Measurements from ENCODE around the gene NAB1. TPM values are rescaled to one million over a fixed set of nuclear protein-coding genes. Genes with fewer than 3 reads are reported as not detected.

NAB1 gene
- total and polyA plus RNA-seq, 2 donors (not counting 3 experiments of a cell fraction or from before 2014, with no cell fraction given), result 7.5 to 36.1 TPM

DNA sequence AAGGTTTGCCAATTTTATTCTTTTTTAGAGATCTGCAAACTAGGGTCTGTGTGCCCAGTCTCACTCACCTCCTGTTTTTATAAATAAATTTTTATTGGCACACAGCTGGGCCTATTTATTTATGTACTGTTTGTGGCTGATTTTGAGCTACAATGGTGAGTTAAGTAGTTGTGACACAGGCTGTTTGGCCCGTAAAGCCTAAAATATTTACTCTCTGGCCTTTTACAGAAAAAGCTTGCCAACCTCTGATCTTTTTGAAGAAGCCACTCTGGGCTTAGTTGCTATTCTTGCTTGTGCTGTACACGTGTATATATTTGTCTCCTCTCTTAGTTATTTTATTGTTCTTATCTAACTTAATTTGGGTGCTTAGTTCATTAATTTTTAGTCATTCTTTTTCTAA lies 14.5 kb downstream of the NAB1 start:
- Histone ChIP-seq H3K9me1 (replicated peaks; ENCODE audit: control insufficient read depth, extremely low read depth, insufficient read depth, low read length) (no peaks in the 10 kb centered on the region), H3K4me1 (ENCODE audit: control insufficient read depth, extremely low read depth, insufficient read depth, low read length) (no peaks in the 10 kb centered on the region), H3K4me3 (replicated peaks in 1 of 3; ENCODE audit: insufficient read depth in 1 of 3, low read depth in 1 of 3, low read length in 3 of 3) (no peak overlapping the region), H3K79me2 (ENCODE audit: control insufficient read depth, insufficient read depth, low read length) (peaks cover 30% of the 10 kb centered on the region), H3K27me3 (ENCODE audit: control insufficient read depth in 2 of 2, insufficient read depth in 2 of 2, low read length in 2 of 2) (no peaks in the 10 kb centered on the region), H2AFZ (ENCODE audit: low read depth, low read length) (no peak overlapping the region), H3K4me2 (ENCODE audit: insufficient read depth, low read length) (no peak overlapping the region), H3K27ac (ENCODE audit: insufficient read depth, low read depth, low read length) (no peak overlapping the region), H3K9ac (replicated peaks; ENCODE audit: extremely low read depth, insufficient read depth, low read length) (no peak overlapping the region), H3K36me3 (ENCODE audit: control insufficient read depth in 2 of 2, extremely low read depth in 1 of 2, insufficient read depth in 2 of 2, low read length in 2 of 2) (peaks cover 3% of the 10 kb centered on the region in 2 experiments), H3K9me3 (replicated peaks; ENCODE audit: control insufficient read depth, insufficient read depth, low read length) (no peaks in the 10 kb centered on the region), H4K20me1 (replicated peaks; ENCODE audit: control insufficient read depth, extremely low read depth, insufficient read depth, low read length) (no peaks in the 10 kb centered on the region)
- no TSS peak for BruUV-seq (replicated peaks)
- CTCF ChIA-PET, result interaction anchor here (0.6 to 3.8 kb wide), 4 partner anchors 12 to 97 kb away, joined by 3 to 19 read pairs (median 4); no protein-coding TSS in a partner anchor
- dilution Hi-C loops (cut with MboI; ENCODE audit: extremely low pct_ligation_motif_present, low sequenced_read_pairs) (no loop called here), intact Hi-C loops (cut with micrococcal nuclease) (no loop called here)
- FAIRE-seq, result no peak
- POLR2A ChIA-PET, result no interaction called here
- TF ChIP-seq JUN (IDR thresholded peaks at IDR 0.05; ENCODE audit: borderline replicate concordance, insufficient read depth, insufficient read length, low read depth) (no peak), MYC (IDR thresholded peaks at IDR 0.05; ENCODE audit: low read depth, low read length) (no peak), POLR2AphosphoS5 (IDR thresholded peaks at IDR 0.05; ENCODE audit: insufficient read depth, low read depth, low read length) (no peak), GATA2 (IDR thresholded peaks at IDR 0.05; ENCODE audit: insufficient read depth, insufficient read length, low read depth, low read length) (no peak), FOS (IDR thresholded peaks at IDR 0.05; ENCODE audit: borderline replicate concordance, insufficient read depth, low read length) (no peak), POLR2A (IDR thresholded peaks at IDR 0.05; ENCODE audit: low read depth, low read length) (no peak), EZH2 (IDR thresholded peaks at IDR 0.05; ENCODE audit: borderline replicate concordance, low read depth, low read length, severe bottlenecking) (no peak)
- TF ChIP-seq, protein P1, sequence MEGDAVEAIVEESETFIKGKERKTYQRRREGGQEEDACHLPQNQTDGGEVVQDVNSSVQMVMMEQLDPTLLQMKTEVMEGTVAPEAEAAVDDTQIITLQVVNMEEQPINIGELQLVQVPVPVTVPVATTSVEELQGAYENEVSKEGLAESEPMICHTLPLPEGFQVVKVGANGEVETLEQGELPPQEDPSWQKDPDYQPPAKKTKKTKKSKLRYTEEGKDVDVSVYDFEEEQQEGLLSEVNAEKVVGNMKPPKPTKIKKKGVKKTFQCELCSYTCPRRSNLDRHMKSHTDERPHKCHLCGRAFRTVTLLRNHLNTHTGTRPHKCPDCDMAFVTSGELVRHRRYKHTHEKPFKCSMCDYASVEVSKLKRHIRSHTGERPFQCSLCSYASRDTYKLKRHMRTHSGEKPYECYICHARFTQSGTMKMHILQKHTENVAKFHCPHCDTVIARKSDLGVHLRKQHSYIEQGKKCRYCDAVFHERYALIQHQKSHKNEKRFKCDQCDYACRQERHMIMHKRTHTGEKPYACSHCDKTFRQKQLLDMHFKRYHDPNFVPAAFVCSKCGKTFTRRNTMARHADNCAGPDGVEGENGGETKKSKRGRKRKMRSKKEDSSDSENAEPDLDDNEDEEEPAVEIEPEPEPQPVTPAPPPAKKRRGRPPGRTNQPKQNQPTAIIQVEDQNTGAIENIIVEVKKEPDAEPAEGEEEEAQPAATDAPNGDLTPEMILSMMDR (IDR thresholded peaks at IDR 0.05; ENCODE audit: extremely low read depth in 1 of 2, insufficient read depth in 1 of 2, low read depth in 1 of 2, low read length in 2 of 2), result no peak
- TF ChIP-seq, protein P2, sequence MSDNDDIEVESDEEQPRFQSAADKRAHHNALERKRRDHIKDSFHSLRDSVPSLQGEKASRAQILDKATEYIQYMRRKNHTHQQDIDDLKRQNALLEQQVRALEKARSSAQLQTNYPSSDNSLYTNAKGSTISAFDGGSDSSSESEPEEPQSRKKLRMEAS (IDR thresholded peaks at IDR 0.05; ENCODE audit: insufficient read depth, insufficient read length), result no peak
- DNase-seq (ENCODE audit: low read depth, low spot score), result no peak

Measured in endothelial cell of umbilical vein (primary cell).